H1 (cell line): ENCODE data around the gene RNU5D-1. TPM values are rescaled to one million over a fixed set of nuclear protein-coding genes. Genes with fewer than 3 reads are reported as not detected.

Experiments
- CTCF ChIA-PET: fragments of 300-600 bp; sonication (Branson Sonifier 250); formaldehyde crosslinking; loops from one replicate; lab custom pipeline; 2021; ENCODE audit not compliant: partially characterized antibody; lab: Charles Lee
- POLR2A ChIA-PET: fragments of 300-600 bp; sonication (Branson Sonifier 250); formaldehyde crosslinking; loops from one replicate; lab custom pipeline; 2021; ENCODE audit warnings: inconsistent platforms; ENCODE audit not compliant: partially characterized antibody; lab: Charles Lee
- DNase-seq, 2 experiments: peaks; one replicate each; pipeline versions ENCODE4 v3.0.0 to v3.0.0-alpha.2; 2010 to 2022; ENCODE audit warnings: low spot score in 2 of 2, low read depth in 1 of 2, mixed read lengths in 1 of 2
- FAIRE-seq: peaks from 2 replicates; lab custom pipeline; 2011; peaks lifted over from hg19 to GRCh38; lab: Jason Lieb, UNC
- H2AFZ ChIP-seq: 2 replicates; pipeline ENCODE4 v1.8.1; 2012; ENCODE audit warnings: low read length, inconsistent platforms
- H2AK5ac ChIP-seq: 2 replicates; pipeline ENCODE4 v1.6.1; 2013; ENCODE audit warnings: low read depth, low read length
- H2BK120ac ChIP-seq: replicated peaks from 2 replicates; pipeline ENCODE3; 2013; ENCODE audit warnings: low read depth, low read length, inconsistent platforms
- H2BK12ac ChIP-seq: 2 replicates; pipeline ENCODE4 v1.6.1; 2013; ENCODE audit warnings: low read depth, low read length
- H2BK15ac ChIP-seq: 2 replicates; pipeline ENCODE4 v1.6.1; 2013; ENCODE audit warnings: low read length
- H2BK20ac ChIP-seq: 2 replicates; pipeline ENCODE4 v1.6.1; 2013; ENCODE audit warnings: low read length
- H2BK5ac ChIP-seq: 2 replicates; pipeline ENCODE4 v1.6.1; 2013; ENCODE audit warnings: low read depth, low read length
- H3K14ac ChIP-seq: 2 replicates; pipeline ENCODE4 v1.6.1; 2013; ENCODE audit warnings: inconsistent platforms; ENCODE audit not compliant: insufficient read length
- H3K18ac ChIP-seq: 2 replicates; pipeline ENCODE4 v1.6.1; 2013; ENCODE audit warnings: low read length; ENCODE audit errors: extremely low read depth
- H3K23ac ChIP-seq: 2 replicates; pipeline ENCODE4 v1.6.1; 2013; ENCODE audit warnings: inconsistent platforms; ENCODE audit not compliant: insufficient read length
- H3K23me2 ChIP-seq: 2 replicates; pipeline ENCODE4 v1.6.1; 2013; ENCODE audit warnings: low read depth, low read length
- H3K27ac ChIP-seq: 2 replicates; pipeline ENCODE4 v1.6.1; 2011; ENCODE audit warnings: low read depth, low read length, inconsistent platforms
- H3K27me3 ChIP-seq, 4 experiments: replicated peaks in 1 of 4; 1 replicate in 1 of 4; 2 replicates in 3 of 4; pipeline versions ENCODE4 v1.6.1 to v1.8.1; 2011 to 2013; ENCODE audit warnings: low read length in 3 of 4, mild to moderate bottlenecking in 3 of 4, inconsistent platforms in 2 of 4, mixed read lengths in 2 of 4, moderate library complexity in 1 of 4; ENCODE audit not compliant: control insufficient read depth in 3 of 4, insufficient read depth in 3 of 4; ENCODE audit errors: extremely low read depth in 1 of 4
- H3K36me3 ChIP-seq, 4 experiments: 2 replicates each; pipeline versions ENCODE4 v1.6.1 to v1.8.1; 2011 to 2013; ENCODE audit warnings: mild to moderate bottlenecking in 4 of 4, low read length in 3 of 4, moderate library complexity in 2 of 4, control low read depth in 1 of 4, inconsistent platforms in 1 of 4; ENCODE audit not compliant: insufficient read depth in 4 of 4, control insufficient read depth in 2 of 4
- H3K4ac ChIP-seq: replicated peaks from 2 replicates; pipeline ENCODE3; 2013; ENCODE audit warnings: low read length, low read depth, mixed read lengths, inconsistent platforms; ENCODE audit not compliant: insufficient read length
- H3K4me1 ChIP-seq, 4 experiments: replicated peaks in 1 of 4; 1 replicate in 1 of 4; 2 replicates in 3 of 4; pipeline versions ENCODE4 v1.6.1 to v1.8.1; 2011 to 2013; ENCODE audit warnings: low read length in 3 of 4, inconsistent platforms in 2 of 4, mixed read lengths in 1 of 4; ENCODE audit not compliant: insufficient read depth in 4 of 4, control insufficient read depth in 3 of 4
- H3K4me2 ChIP-seq, 2 experiments: 2 replicates each; pipeline versions ENCODE4 v1.6.1 to v1.8.1; 2011 to 2013; ENCODE audit warnings: low read depth in 2 of 2, low read length in 2 of 2, control low read depth in 1 of 2, inconsistent platforms in 1 of 2, mild to moderate bottlenecking in 1 of 2; ENCODE audit not compliant: insufficient read depth in 1 of 2
- H3K4me3 ChIP-seq, 4 experiments: fragments of 200-600, 300-600 bp in 1 of 4; sonication (generic), shearing (Covaris generic), sonication (Bioruptor Twin) in 1 of 4; 2 replicates each; pipeline versions ENCODE4 v1.5.1 to v1.8.1; 2011 to 2016; ENCODE audit warnings: low read length in 4 of 4, low read depth in 3 of 4, control low read depth in 2 of 4, inconsistent platforms in 2 of 4, mild to moderate bottlenecking in 2 of 4, mixed read lengths in 1 of 4, moderate library complexity in 1 of 4; ENCODE audit not compliant: insufficient read depth in 2 of 4; ENCODE audit errors: extremely low read depth in 1 of 4
- H3K56ac ChIP-seq: replicated peaks from 2 replicates; pipeline ENCODE3; 2013; ENCODE audit warnings: low read depth, mild to moderate bottlenecking, mixed read lengths, low read length, inconsistent platforms; ENCODE audit not compliant: insufficient read length
- H3K79me1 ChIP-seq: 2 replicates; pipeline ENCODE4 v1.6.1; 2013; ENCODE audit warnings: low read depth, low read length, control low read depth
- H3K79me2 ChIP-seq, 2 experiments: 2 replicates each; pipeline versions ENCODE4 v1.6.1 to v1.8.1; 2012 to 2013; ENCODE audit warnings: low read length in 2 of 2, mild to moderate bottlenecking in 2 of 2, inconsistent platforms in 1 of 2; ENCODE audit not compliant: insufficient read depth in 2 of 2, control insufficient read depth in 1 of 2
- H3K9ac ChIP-seq, 4 experiments: replicated peaks in 1 of 4; 1 replicate in 1 of 4; 2 replicates in 3 of 4; pipeline versions ENCODE4 v1.6.1 to v1.8.1; 2011 to 2013; ENCODE audit warnings: low read depth in 3 of 4, low read length in 3 of 4, control low read depth in 2 of 4, mild to moderate bottlenecking in 2 of 4, moderate library complexity in 2 of 4, inconsistent platforms in 1 of 4; ENCODE audit errors: extremely low read depth in 1 of 4
- H3K9me3 ChIP-seq, 2 experiments: 2 replicates each; pipeline versions ENCODE4 v1.6.1 to v1.8.1; 2012 to 2013; ENCODE audit warnings: mild to moderate bottlenecking in 2 of 2, moderate library complexity in 2 of 2, control low read depth in 1 of 2, inconsistent platforms in 1 of 2, low read depth in 1 of 2, low read length in 1 of 2, mixed read lengths in 1 of 2; ENCODE audit not compliant: insufficient read depth in 2 of 2
- H4K20me1 ChIP-seq, 2 experiments: replicated peaks in 1 of 2; 2 replicates each; pipeline versions ENCODE3 to v1.8.1; 2011 to 2013; ENCODE audit warnings: inconsistent platforms in 2 of 2, low read length in 2 of 2, mild to moderate bottlenecking in 1 of 2; ENCODE audit not compliant: insufficient read depth in 2 of 2, control insufficient read depth in 1 of 2
- H4K5ac ChIP-seq: 2 replicates; pipeline ENCODE4 v1.6.1; 2013; ENCODE audit warnings: low read length, low read depth, mixed read lengths, inconsistent platforms; ENCODE audit not compliant: insufficient read length
- H4K8ac ChIP-seq: 2 replicates; pipeline ENCODE4 v1.8.0; 2013; ENCODE audit warnings: mild to moderate bottlenecking, moderate library complexity, low read length, inconsistent platforms; ENCODE audit not compliant: insufficient read depth; ENCODE audit errors: extremely low read depth
- H4K91ac ChIP-seq: replicated peaks from 2 replicates; pipeline ENCODE3; 2013; ENCODE audit warnings: low read length, mixed read lengths, inconsistent platforms; ENCODE audit not compliant: insufficient read length
- ASH2L ChIP-seq: fragments of 200-600, 300-600 bp; sonication (generic); IDR thresholded peaks from one replicate; pipeline ENCODE4 v1.7.1; 2017; ENCODE audit warnings: low read length
- CHD2 ChIP-seq: IDR thresholded peaks from 2 replicates; pipeline ENCODE4 v1.6.1; 2012; ENCODE audit warnings: low read length, improper control_type of control experiment
- CREB1 ChIP-seq: IDR thresholded peaks from 2 replicates; pipeline ENCODE4 v1.6.1; 2012; ENCODE audit warnings: inconsistent platforms
- E2F6 ChIP-seq: IDR thresholded peaks from 2 replicates; pipeline ENCODE4 v1.6.1; 2012; ENCODE audit warnings: inconsistent platforms
- JUN ChIP-seq: IDR thresholded peaks from 2 replicates; pipeline ENCODE4 v1.6.1; 2011; ENCODE audit warnings: low read depth, mild to moderate bottlenecking, improper control_type of control experiment, low read length
- MAX ChIP-seq: IDR thresholded peaks from 2 replicates; pipeline ENCODE4 v1.6.1; 2012; ENCODE audit warnings: inconsistent platforms
- POLR2A ChIP-seq, 2 experiments: IDR thresholded peaks; 1 replicate in 1 of 2; 2 replicates in 1 of 2; pipeline ENCODE4 v1.6.1; 2011; ENCODE audit warnings: low read depth in 2 of 2, low read length in 2 of 2, mild to moderate bottlenecking in 2 of 2; ENCODE audit errors: control extremely low read depth in 1 of 2
- TEAD4 ChIP-seq: IDR thresholded peaks from 2 replicates; pipeline ENCODE4 v1.6.1; 2012; ENCODE audit warnings: low read depth, low read length, inconsistent platforms, mixed read lengths
- WGBS, 2 experiments: shearing (Covaris generic) in 1 of 2; methylation state at CpG; one replicate each; pipeline versions ENCODE4 v1.1.6 to v1.1.7; 2013 to 2015; ENCODE audit warnings: low lambda C conversion rate in 2 of 2, mixed read lengths in 2 of 2, inconsistent platforms in 1 of 2, low coverage in 1 of 2, missing lambda C conversion rate in 1 of 2; ENCODE audit not compliant: insufficient replicate concordance in 2 of 2, insufficient coverage in 1 of 2, insufficient read length in 1 of 2; ENCODE audit errors: extremely low coverage in 1 of 2, missing lambda C conversion rate in 1 of 2; 5-methylcytosine and 5-hydroxymethylcytosine counted together
- long read RNA-seq, 2 experiments: library from RNA in 1 of 2; library from capped mRNA in 1 of 2; stranded (forward); transcript quantifications; one replicate each; pipeline ENCODE4 v2.0.0, GENCODE V29; 2021; ENCODE audit warnings: inconsistent platforms in 1 of 2
- polyA minus RNA-seq, 3 experiments: library from RNA; depleted of rRNA, polyadenylated mRNA; stranded (reverse); fragments of >200 nt; gene quantifications; 1 replicate in 2 of 3; 2 replicates in 1 of 3; pipeline ENCODE4 v1.2.3, GENCODE V29; 2011
- polyA plus RNA-seq, 7 experiments: library from polyadenylated mRNA; depleted of rRNA in 3 of 7; stranded (reverse) in 5 of 7; unstranded in 2 of 7; fragments of >200 nt in 5 of 7; fragments of 200-250 nt in 2 of 7; gene quantifications; 1 replicate in 5 of 7; 2 replicates in 1 of 7; 4 replicates in 1 of 7; pipeline versions ENCODE4 v1.2.1 to v1.2.3, GENCODE V29; 2011 to 2013; ENCODE audit warnings: missing spikeins in 2 of 7, mixed read lengths in 2 of 7
- total RNA-seq: library from RNA; stranded (reverse); fragmentation: NEBNext Ultra II Directional; extraction: Animal tissue kit (Norgen Biotek cat#: 25700); gene quantifications from 2 replicates; pipeline ENCODE4 v1.2.1, GENCODE V29; 2021

Gene RNU5D-1
- total RNA-seq (17.4 TPM in 1 of 2 replicates, not detected in the other), polyA plus RNA-seq (2011; rRNA removed) (under 0.01 TPM in 1 of 2 replicates, not detected in the other), polyA minus RNA-seq (2011; rRNA and poly(A)+ RNA removed) (under 0.01 TPM in 2 replicates)
- polyA plus RNA-seq (2011; cell fraction: cytosol; rRNA removed): not detected
- polyA plus RNA-seq (2011; cell fraction: nucleus; rRNA removed): not detected
- not detected in 4 replicates for polyA plus RNA-seq (2012, experiment 1 of 2)
- polyA plus RNA-seq (2012, experiment 2 of 2): not detected
- polyA plus RNA-seq (2013, experiment 1 of 2): not detected
- not detected for polyA plus RNA-seq (2013, experiment 2 of 2)
- 360 TPM for polyA minus RNA-seq (2011; cell fraction: cytosol; rRNA and poly(A)+ RNA removed)
- polyA minus RNA-seq (2011; cell fraction: nucleus; rRNA and poly(A)+ RNA removed): under 0.01 TPM
- long read RNA-seq, experiment 1: 0 reads
- long read RNA-seq, experiment 2: 0 reads

- POLR2A ChIA-PET: interaction anchor here (0.6 to 22.5 kb wide), 45 partner anchors 9 to 854 kb away, joined by 3 to 428 read pairs (median 3); partner anchors contain the start of genes BEST4, HECTD3, KIF2C and NASP
- FAIRE-seq: peak; percentile 32
- Histone ChIP-seq H3K79me2 (no peaks in the 10 kb centered on the region), H3K36me3 (no peaks in the 10 kb centered on the region), H3K23me2 (no peaks in the 10 kb centered on the region), H3K4me1 (peaks cover 0 to 3% (median under 1%) of the 10 kb centered on the region in 4 experiments; a peak in 4 of 7 replicates), H3K4me2 (peak within 1 kb of the TSS; percentile 14 to 32; a peak in 2 of 4 replicates), H3K9ac (peak within 1 kb of the TSS in 3 of 4 experiments; percentile 25 to 77 (median 70); a peak in 6 of 7 replicates), H3K56ac (no peak within 1 kb of the TSS), H4K20me1 (no peaks in the 10 kb centered on the region), H2BK120ac (peak within 1 kb of the TSS; percentile 28), H3K23ac (no peak within 1 kb of the TSS), H4K5ac (no peak within 1 kb of the TSS), H3K9me3 (no peaks in the 10 kb centered on the region), H3K4ac (no peak within 1 kb of the TSS), H3K14ac (no peak within 1 kb of the TSS), H2BK5ac (peak within 1 kb of the TSS; percentile 93), H4K91ac (peak within 1 kb of the TSS; percentile 30), H3K4me3 (peak within 1 kb of the TSS in 1 of 4 experiments; percentile 31; a peak in 1 of 8 replicates), H2BK20ac (peak within 1 kb of the TSS; percentile 80; the same call in 1 of the 2 replicates), H2AK5ac (0 out of 2 replicates have a peak within 1 kb of the TSS, but pooled peaks have one; percentile 53), H2AFZ (peak within 1 kb of the TSS; percentile 68; the same call in 1 of the 2 replicates), H3K79me1 (no peaks in the 10 kb centered on the region), H4K8ac (no peak within 1 kb of the TSS), H3K27ac (peak within 1 kb of the TSS; percentile 94), H3K18ac (peak within 1 kb of the TSS; percentile 48), H2BK15ac (no peak within 1 kb of the TSS), H2BK12ac (peak within 1 kb of the TSS; percentile 50; the same call in 1 of the 2 replicates), H3K27me3 (no peaks in the 10 kb centered on the region)
- DNase-seq: peak in 1 of 2 experiments; percentile 94
- WGBS, 2 experiments: 7% methylated on average over 19 of the region's 19 CpGs; no CpG with 5 or more reads in 1 of the 2 experiments
- CTCF ChIA-PET: interaction anchor here (0.6 to 10.5 kb wide), 28 partner anchors 9 to 1387 kb away, joined by 3 to 107 read pairs (median 5); partner anchors contain the start of genes BEST4, BTBD19, KIF2C and PTCH2
- TF ChIP-seq TEAD4: peak; percentile 91
- TF ChIP-seq CREB1: peak; percentile 63; the same call in 1 of the 2 replicates
- TF ChIP-seq POLR2A (IDR thresholded peaks at IDR 0.05; ENCODE audit: control extremely low read depth in 1 of 2, low read depth in 2 of 2, low read length in 2 of 2): peak; percentile 99
- TF ChIP-seq JUN: 0 out of 2 replicates have a peak, but pooled peaks have one; percentile 26
- TF ChIP-seq ASH2L: peak; percentile 45
- TF ChIP-seq E2F6: peak; percentile 98
- TF ChIP-seq CHD2: 0 out of 2 replicates have a peak, but pooled peaks have one; percentile 47
- TF ChIP-seq MAX: peak; percentile 86
Observed at GRCh38 chr1:44730741-44731512, at the start of gene RNU5D-1. Gene RNU5D-1, minus strand, starts transcription at chr1:44731170.
